HK-2 (cell line): ENCODE data around the gene CCDC7.
"Not testable (repeated sequence)": the region's sequence is repeated elsewhere in the genome, so short reads cannot be mapped to it uniquely, and the experiment has no call there.

Experiments used
- DNase-seq: peaks from one replicate; pipeline ENCODE4 v3.0.0-alpha.2; 2018; ENCODE audit not compliant: unreplicated experiment

CCDC7 gene

GRCh38 chr10:32454148-32454547 is 8.2 kb downstream of the CCDC7 start:
- DNase-seq: no peak

- no peak for DNase-seq
Measured at GRCh38 chr10:32459051-32459698, 13.2 kb downstream of the CCDC7 start.

GRCh38 chr10:32461203-32461602 is 15.3 kb downstream of the CCDC7 start:
- no peak for DNase-seq

- no peak for DNase-seq
Measured at GRCh38 chr10:32471232-32471631, 25.3 kb downstream of the CCDC7 start.

- no peak for DNase-seq
Measured at GRCh38 chr10:32477499-32477898, 31.6 kb downstream of the CCDC7 start.

- DNase-seq: no peak
Measured at GRCh38 chr10:32481606-32482005, 35.7 kb downstream of the CCDC7 start.

GRCh38 chr10:32483019-32483502 is 37.1 kb downstream of the CCDC7 start:
- not testable (repeated sequence) for DNase-seq

- not testable (repeated sequence) for DNase-seq
Measured at GRCh38 chr10:32488038-32488437, 42.1 kb downstream of the CCDC7 start.

GRCh38 chr10:32489158-32489557 is 43.2 kb downstream of the CCDC7 start:
- DNase-seq: no peak

GRCh38 chr10:32489901-32490300 is 44.0 kb downstream of the CCDC7 start:
- DNase-seq: no peak

- DNase-seq: not testable (repeated sequence)
Measured at GRCh38 chr10:32494562-32494961, 48.6 kb downstream of the CCDC7 start.

- DNase-seq: not testable (repeated sequence)
Measured at GRCh38 chr10:32500136-32500535, 54.2 kb downstream of the CCDC7 start.

GRCh38 chr10:32501906-32502305 is 56.0 kb downstream of the CCDC7 start:
- DNase-seq: no peak

GRCh38 chr10:32505762-32506420 is 60.0 kb downstream of the CCDC7 start:
- not testable (repeated sequence) for DNase-seq

GRCh38 chr10:32511599-32511998 is 65.7 kb downstream of the CCDC7 start:
- DNase-seq: no peak

- no peak for DNase-seq
Measured at GRCh38 chr10:32516567-32517495, 70.9 kb downstream of the CCDC7 start.

GRCh38 chr10:32530231-32530630 is 84.3 kb downstream of the CCDC7 start:
- DNase-seq: no peak

GRCh38 chr10:32538256-32538655 is 92.3 kb downstream of the CCDC7 start:
- DNase-seq: no peak

GRCh38 chr10:32540691-32541470 is 94.9 kb downstream of the CCDC7 start:
- no peak for DNase-seq

- no peak for DNase-seq
Measured at GRCh38 chr10:32548208-32548607, 102.3 kb downstream of the CCDC7 start.

- no peak for DNase-seq
Measured at GRCh38 chr10:32556783-32557395, 110.9 kb downstream of the CCDC7 start.
